ENCODE results near the gene TNFRSF17.

The TNFRSF17 gene

DNA sequence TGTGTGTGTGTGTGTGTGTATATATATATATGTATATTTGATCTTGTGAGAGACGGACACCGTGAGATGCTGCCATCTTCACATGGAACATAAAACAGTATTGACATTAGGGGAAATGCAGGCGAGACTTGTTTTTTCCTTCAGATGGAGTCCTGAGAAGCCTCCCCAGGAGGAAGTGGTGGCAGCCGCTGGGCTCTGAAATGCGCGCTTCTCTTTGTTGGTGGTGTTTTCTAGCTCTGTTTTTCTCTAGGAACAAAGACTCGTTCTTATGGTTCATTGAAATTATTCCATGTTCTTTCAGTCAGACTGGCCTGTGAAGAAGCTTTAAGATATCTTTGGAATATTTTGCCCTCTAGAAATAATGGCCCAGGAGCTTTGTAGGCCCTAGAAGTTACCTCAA is 44.5 kb downstream of the TNFRSF17 start:
- DNase-seq: no peak

DNA sequence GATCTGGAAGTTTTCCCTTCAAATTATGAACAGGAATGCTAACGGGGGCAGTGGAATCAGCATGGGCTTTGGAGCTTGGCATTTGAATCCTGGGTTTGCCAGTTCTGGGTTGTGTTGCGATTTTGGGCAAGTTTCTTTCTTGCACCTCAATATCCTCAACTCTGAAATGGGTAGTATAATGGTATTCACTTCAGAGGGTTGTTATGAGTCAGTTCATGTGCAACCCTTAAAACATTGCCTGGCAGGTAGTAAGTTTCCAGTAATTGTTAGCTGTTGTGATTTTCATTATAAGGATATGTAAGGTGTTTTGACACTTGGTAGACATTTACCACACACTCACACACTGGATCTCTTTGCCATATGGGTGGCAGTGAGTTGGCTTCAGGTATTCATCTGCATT is 44.9 kb downstream of the TNFRSF17 start:
- no peak for DNase-seq

DNA sequence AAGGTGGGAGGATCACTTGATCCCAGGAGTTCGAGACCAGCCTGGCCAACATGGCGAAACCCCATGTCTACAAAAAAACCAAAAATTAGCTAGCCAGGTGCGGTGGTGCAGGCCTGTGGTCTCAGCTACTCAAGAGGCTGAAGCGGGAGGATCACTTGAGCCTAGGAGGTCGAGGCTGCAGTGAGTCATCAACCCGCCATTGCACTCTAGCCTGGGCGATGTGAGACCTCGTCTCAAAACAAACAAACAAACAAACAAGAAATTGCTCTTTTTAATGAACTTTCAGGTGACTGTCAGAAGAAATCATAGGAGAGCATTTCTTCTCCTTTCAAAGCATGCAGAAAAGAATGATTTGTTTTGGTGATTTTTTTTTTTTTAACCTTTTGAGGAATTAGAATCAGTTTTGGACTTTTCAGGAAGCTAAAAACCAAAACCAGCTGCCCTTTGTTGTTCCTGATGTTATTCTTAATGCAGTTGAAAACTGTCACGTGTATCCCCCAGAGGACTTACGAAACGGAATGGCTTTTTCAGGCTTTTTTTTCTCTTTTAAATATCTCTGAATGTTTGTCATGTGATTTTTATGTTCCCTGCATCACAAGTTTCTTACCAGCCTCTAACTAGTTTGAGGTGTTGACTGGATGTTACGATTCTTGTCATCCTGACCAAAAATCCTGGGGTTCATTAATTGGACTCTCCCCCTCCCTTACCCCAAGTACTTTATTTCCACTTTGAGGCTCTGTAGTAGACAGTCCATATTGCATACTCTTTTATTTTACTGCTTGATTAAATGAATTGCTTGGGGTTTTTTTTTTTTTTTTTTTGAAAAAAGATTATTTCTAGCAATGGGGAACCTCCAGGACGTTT is 45.6 kb downstream of the TNFRSF17 start:
- DNase-seq: no peak

DNA sequence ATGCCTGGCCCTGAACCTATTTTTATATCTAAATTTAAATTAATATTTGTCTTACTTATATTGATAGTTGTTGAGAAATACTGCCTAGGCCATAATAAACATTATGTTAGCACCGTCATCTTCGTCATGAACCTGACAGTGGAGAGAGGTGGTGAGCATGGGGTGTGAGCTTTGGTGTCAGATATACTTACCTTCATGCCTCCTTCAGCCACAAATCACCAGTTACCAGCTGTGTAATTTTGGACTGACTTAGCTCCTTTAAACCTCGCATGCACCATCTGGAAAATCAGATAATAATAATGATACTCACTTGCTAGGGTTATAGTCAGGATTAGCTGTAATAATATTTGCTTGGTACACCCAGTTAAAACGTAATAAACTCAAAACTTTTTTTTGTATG is 46.6 kb downstream of the TNFRSF17 start:
- DNase-seq: no peak

DNA sequence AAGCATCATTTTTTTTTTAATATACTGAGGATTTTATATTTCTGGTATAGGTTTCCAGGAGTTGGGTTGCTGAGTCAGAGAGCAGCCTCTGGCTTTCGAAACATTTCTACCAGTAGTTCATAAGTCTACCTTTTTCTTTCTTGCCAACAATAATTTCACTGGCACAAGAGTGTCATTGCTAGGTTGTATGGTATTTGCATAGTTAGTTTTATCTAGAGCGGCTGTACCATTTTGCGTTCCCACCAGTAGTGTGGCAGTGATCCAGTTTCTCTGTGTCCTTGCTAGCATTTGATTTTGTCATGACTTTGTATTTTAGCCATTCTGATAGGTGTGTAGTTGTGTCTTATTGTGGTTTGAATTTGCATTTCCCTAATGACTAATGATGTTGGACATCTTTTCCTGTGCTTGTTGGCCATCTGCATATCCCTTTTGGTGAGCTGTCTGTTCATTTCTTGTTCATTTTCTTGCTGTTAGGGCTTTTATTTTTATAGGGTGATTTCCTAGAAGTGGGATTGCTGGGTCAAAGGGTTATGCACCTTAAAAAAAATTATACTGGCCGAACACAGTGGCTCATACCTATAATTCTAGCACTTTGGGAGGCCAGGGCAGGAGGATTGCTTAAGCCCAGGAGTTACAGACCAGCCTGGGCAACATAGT is 51.4 kb downstream of the TNFRSF17 start:
- no peak for DNase-seq

DNA sequence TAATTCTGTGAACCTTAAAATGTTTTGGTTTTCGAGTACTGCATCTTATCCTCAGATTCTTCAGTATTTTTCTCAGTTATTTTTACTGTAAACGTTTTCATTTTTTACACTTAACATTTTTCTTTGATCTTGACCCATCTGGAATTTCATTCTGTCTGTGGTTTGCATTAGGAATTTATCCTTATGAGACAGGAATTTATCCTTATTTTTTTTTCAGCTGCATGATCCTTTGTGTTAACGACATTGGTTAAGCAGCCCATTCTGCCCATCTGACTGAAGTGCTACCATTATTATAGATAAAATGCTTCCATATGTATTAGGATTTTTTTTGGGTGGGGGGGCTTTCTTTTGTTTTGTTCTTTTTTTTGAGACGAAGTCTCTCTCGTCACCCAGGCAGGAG is 52.5 kb downstream of the TNFRSF17 start:
- DNase-seq: no peak

Measured in NCI-H1105 (cell line).